Neuronal stem cell (in vitro differentiated cells): ENCODE measurements around the gene NPHP4.
A peak's percentile ranks its signal among the peaks of the same experiment; 100 is the strongest.

Experiments used
- DNase-seq: peaks from one replicate; pipeline ENCODE4 v3.0.0-alpha.2; 2013; ENCODE audit warnings: low spot score
- H2AFZ ChIP-seq: one replicate; pipeline ENCODE4 v1.6.1; 2013; ENCODE audit warnings: mild to moderate bottlenecking, low read length, inconsistent platforms
- H2AK5ac ChIP-seq: 2 replicates; pipeline ENCODE4 v1.6.1; 2013; ENCODE audit warnings: low read depth, mild to moderate bottlenecking, inconsistent platforms, low read length, moderate library complexity, mixed read lengths
- H2BK120ac ChIP-seq: 2 replicates; pipeline ENCODE4 v1.6.1; 2013; ENCODE audit warnings: low read depth, mild to moderate bottlenecking, inconsistent platforms, low read length, moderate library complexity, mixed read lengths
- H2BK12ac ChIP-seq: one replicate; pipeline ENCODE4 v1.6.1; 2013; ENCODE audit warnings: low read length, inconsistent platforms
- H2BK15ac ChIP-seq: 2 replicates; pipeline ENCODE4 v1.6.1; 2013; ENCODE audit warnings: mild to moderate bottlenecking, low read length, inconsistent platforms, mixed read lengths
- H2BK5ac ChIP-seq: one replicate; pipeline ENCODE4 v1.6.1; 2013; ENCODE audit warnings: inconsistent platforms, mild to moderate bottlenecking, low read length, moderate library complexity
- H3K14ac ChIP-seq: one replicate; pipeline ENCODE4 v1.6.1; 2013; ENCODE audit warnings: low read length, inconsistent platforms
- H3K18ac ChIP-seq: 2 replicates; pipeline ENCODE4 v1.6.1; 2013; ENCODE audit warnings: low read length, inconsistent platforms
- H3K23ac ChIP-seq: 2 replicates; pipeline ENCODE4 v1.6.1; 2013; ENCODE audit warnings: low read depth, mild to moderate bottlenecking, mixed read lengths, low read length, inconsistent platforms; ENCODE audit not compliant: poor library complexity
- H3K27ac ChIP-seq: replicated peaks from 3 replicates; pipeline ENCODE4 v1.5.1; 2013; ENCODE audit warnings: low read length, inconsistent platforms
- H3K27me3 ChIP-seq, 3 experiments: 2 replicates each; pipeline ENCODE4 v1.6.1; 2013; ENCODE audit warnings: low read length in 3 of 3, mild to moderate bottlenecking in 2 of 3, inconsistent platforms in 1 of 3, low read depth in 1 of 3, mixed read lengths in 1 of 3, moderate library complexity in 1 of 3; ENCODE audit not compliant: control insufficient read depth in 3 of 3, insufficient read depth in 3 of 3
- H3K36me3 ChIP-seq, 2 donors: replicated peaks in 1 of 2; 2 replicates each; pipeline ENCODE4 v1.6.1; 2013; ENCODE audit warnings: low read length in 2 of 2; ENCODE audit not compliant: control insufficient read depth in 2 of 2, insufficient read depth in 2 of 2
- H3K4ac ChIP-seq: 2 replicates; pipeline ENCODE4 v1.6.1; 2013; ENCODE audit warnings: inconsistent platforms, mild to moderate bottlenecking, low read length, moderate library complexity
- H3K4me1 ChIP-seq, 2 donors: 1 replicate in 1 of 2; 2 replicates in 1 of 2; pipeline ENCODE4 v1.6.1; 2013; ENCODE audit warnings: low read length in 2 of 2, low read depth in 1 of 2; ENCODE audit not compliant: control insufficient read depth in 2 of 2, insufficient read depth in 1 of 2
- H3K4me2 ChIP-seq: one replicate; pipeline ENCODE4 v1.6.1; 2013; ENCODE audit warnings: mild to moderate bottlenecking, low read length, inconsistent platforms; ENCODE audit not compliant: insufficient read depth, poor library complexity, severe bottlenecking
- H3K4me3 ChIP-seq, 2 donors: 2 replicates each; pipeline ENCODE4 v1.5.1; 2013; ENCODE audit warnings: low read length in 2 of 2, mild to moderate bottlenecking in 2 of 2, inconsistent platforms in 1 of 2, moderate library complexity in 1 of 2
- H3K79me1 ChIP-seq: one replicate; pipeline ENCODE4 v1.6.1; 2013; ENCODE audit warnings: low read depth, mild to moderate bottlenecking, inconsistent platforms, low read length, moderate library complexity
- H3K9ac ChIP-seq: one replicate; pipeline ENCODE4 v1.6.1; 2013; ENCODE audit warnings: mild to moderate bottlenecking, low read depth, low read length, inconsistent platforms; ENCODE audit not compliant: poor library complexity
- H3K9me3 ChIP-seq, 2 donors: replicated peaks in 1 of 2; 2 replicates each; pipeline versions ENCODE3 to v1.6.1; 2013; ENCODE audit warnings: low read length in 2 of 2, mild to moderate bottlenecking in 2 of 2, inconsistent platforms in 1 of 2, low read depth in 1 of 2, mixed read lengths in 1 of 2, moderate library complexity in 1 of 2; ENCODE audit not compliant: control insufficient read depth in 2 of 2, insufficient read depth in 1 of 2
- H4K8ac ChIP-seq: one replicate; pipeline ENCODE4 v1.6.1; 2013; ENCODE audit warnings: low read depth, mild to moderate bottlenecking, inconsistent platforms, low read length, moderate library complexity
- H4K91ac ChIP-seq: one replicate; pipeline ENCODE4 v1.6.1; 2013; ENCODE audit warnings: low read length, low read depth, mild to moderate bottlenecking, inconsistent platforms; ENCODE audit not compliant: poor library complexity
- WGBS, 2 donors: extraction: QIAGEN DNeasy Blood & Tissue Kit; methylation state at CpG; one replicate each; pipeline ENCODE4 v1.1.7; 2013; ENCODE audit warnings: missing lambda C conversion rate in 2 of 2, mixed read lengths in 1 of 2; ENCODE audit not compliant: insufficient read length in 2 of 2, insufficient replicate concordance in 1 of 2; ENCODE audit errors: extremely low coverage in 2 of 2; 5-methylcytosine and 5-hydroxymethylcytosine counted together

Gene NPHP4

GRCh38 chr1:5943343-5944124 is 48.7 kb downstream of the NPHP4 start:
- H2AK5ac ChIP-seq, result no peak overlapping the region
- H3K4me1 ChIP-seq, result peaks cover 0 to 3% of the 10 kb centered on the region in 2 donors
- peaks cover 16 to 44% of the 10 kb centered on the region in 2 donors for H3K36me3 ChIP-seq
- H3K27ac ChIP-seq, result no peak overlapping the region
- DNase-seq, result no peak
- no peak overlapping the region for H2BK120ac ChIP-seq
- H4K8ac ChIP-seq, result no peak overlapping the region
- H3K23ac ChIP-seq, result no peak overlapping the region
- H3K9me3 ChIP-seq, result peaks cover 3 to 4% of the 10 kb centered on the region in 2 donors
- H3K4ac ChIP-seq, result no peak overlapping the region
- WGBS, 2 donors, result no CpG with 5 or more reads among the region's 11 CpGs
- no peak overlapping the region for H2BK5ac ChIP-seq
- no peak overlapping the region for H2BK12ac ChIP-seq
- no peak overlapping the region for H2BK15ac ChIP-seq
- H3K4me3 ChIP-seq, result no peak overlapping the region
- H2AFZ ChIP-seq, result no peak overlapping the region
- no peaks in the 10 kb centered on the region for H3K27me3 ChIP-seq
- H3K18ac ChIP-seq, result no peak overlapping the region
- H3K9ac ChIP-seq, result no peak overlapping the region
- H3K79me1 ChIP-seq, result no peaks in the 10 kb centered on the region
- no peak overlapping the region for H3K14ac ChIP-seq
- no peak overlapping the region for H4K91ac ChIP-seq
- H3K4me2 ChIP-seq, result no peak overlapping the region

GRCh38 chr1:5941671-5942070 is 50.6 kb downstream of the NPHP4 start:
- Histone ChIP-seq H3K36me3 (peaks cover 19 to 37% of the 10 kb centered on the region in 2 donors), H3K4me3 (no peak overlapping the region), H3K4ac (no peak overlapping the region), H3K4me2 (no peak overlapping the region), H3K9me3 (peaks cover 4 to 14% of the 10 kb centered on the region in 2 donors), H2BK120ac (no peak overlapping the region), H3K4me1 (peaks cover 0 to 3% of the 10 kb centered on the region in 2 donors), H3K27ac (no peak overlapping the region), H3K23ac (peak overlapping the region; percentile 57), H2BK12ac (no peak overlapping the region), H2BK5ac (no peak overlapping the region), H3K79me1 (no peaks in the 10 kb centered on the region), H2BK15ac (no peak overlapping the region), H2AK5ac (no peak overlapping the region), H4K8ac (no peak overlapping the region), H4K91ac (no peak overlapping the region), H2AFZ (no peak overlapping the region), H3K27me3 (no peaks in the 10 kb centered on the region), H3K9ac (no peak overlapping the region), H3K18ac (no peak overlapping the region), H3K14ac (no peak overlapping the region)
- DNase-seq, result no peak
- no CpG with 5 or more reads among the region's 7 CpGs for WGBS, 2 donors

- H3K18ac ChIP-seq, result no peak overlapping the region
- H3K27me3 ChIP-seq, result no peaks in the 10 kb centered on the region
- no CpG with 5 or more reads among the region's 2 CpGs for WGBS, 2 donors
- H3K14ac ChIP-seq, result no peak overlapping the region
- H4K91ac ChIP-seq, result no peak overlapping the region
- no peak overlapping the region for H3K9ac ChIP-seq
- no peak overlapping the region for H2BK5ac ChIP-seq
- H3K36me3 ChIP-seq, result peaks cover 16 to 33% of the 10 kb centered on the region in 2 donors
- no peak overlapping the region for H3K27ac ChIP-seq
- H2AK5ac ChIP-seq, result no peak overlapping the region
- no peak overlapping the region for H4K8ac ChIP-seq
- no peak overlapping the region for H2AFZ ChIP-seq
- no peak overlapping the region for H3K4me3 ChIP-seq
- no peak overlapping the region for H2BK15ac ChIP-seq
- H3K9me3 ChIP-seq, result peaks cover 4 to 13% of the 10 kb centered on the region in 2 donors
- no peaks in the 10 kb centered on the region for H3K79me1 ChIP-seq
- H3K4me1 ChIP-seq, result peaks cover 0 to 3% of the 10 kb centered on the region in 2 donors
- DNase-seq, result no peak
- H3K4ac ChIP-seq, result no peak overlapping the region
- H2BK12ac ChIP-seq, result no peak overlapping the region
- H3K4me2 ChIP-seq, result no peak overlapping the region
- H3K23ac ChIP-seq, result no peak overlapping the region
- H2BK120ac ChIP-seq, result no peak overlapping the region
Measured at GRCh38 chr1:5940723-5941407, 51.4 kb downstream of the NPHP4 start.
